GM12865 (cell line): ENCODE data around the gene RCAN3.
"Not testable (repeated sequence)": the region's sequence is repeated elsewhere in the genome, so short reads cannot be mapped to it uniquely, and the experiment has no call there.

ENCODE experiments used
- DNase-seq: peaks from one replicate; pipeline ENCODE4 v3.0.0; 2010; ENCODE audit warnings: low read depth
- H3K4me3 ChIP-seq: 2 replicates; pipeline ENCODE4 v1.5.1; 2011; ENCODE audit warnings: mild to moderate bottlenecking, low read depth, low read length, control low read depth
- TF ChIP-seq, protein P1 (sequence below): IDR thresholded peaks from 2 replicates; pipeline ENCODE4 v1.5.1; 2011; ENCODE audit warnings: low read length, control low read depth, low read depth, inconsistent platforms; ENCODE audit not compliant: insufficient read depth; ENCODE audit errors: missing control alignments

The RCAN3 gene

DNA sequence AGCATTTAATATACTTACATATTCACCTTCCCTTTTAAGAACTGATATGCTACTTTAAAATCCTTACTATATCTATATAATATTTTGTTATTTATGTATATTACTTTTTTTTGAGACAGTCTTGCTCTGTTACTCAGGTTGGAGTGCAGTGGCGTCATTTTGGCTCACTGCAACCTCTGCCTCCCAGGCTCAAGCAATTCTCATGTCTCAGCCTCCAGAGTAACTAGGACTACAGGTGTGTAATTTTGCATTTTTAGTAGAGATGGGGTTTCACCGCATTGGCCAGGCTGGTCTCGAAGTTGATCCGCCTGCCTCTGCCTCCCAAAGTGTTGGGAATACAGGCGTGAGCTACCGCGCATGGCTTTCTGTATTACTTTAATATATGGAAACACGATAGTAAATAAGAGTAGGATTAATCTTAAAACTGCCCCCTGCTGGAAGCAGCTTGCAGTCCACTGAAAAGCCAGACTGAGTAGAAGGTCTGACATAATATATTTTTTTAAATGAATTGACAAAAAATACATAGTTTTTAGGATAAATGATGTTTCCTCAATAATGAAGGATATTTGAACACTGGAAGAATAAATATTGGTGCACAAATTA lies 24.4 kb downstream of the RCAN3 start:
- TF ChIP-seq, protein P1, sequence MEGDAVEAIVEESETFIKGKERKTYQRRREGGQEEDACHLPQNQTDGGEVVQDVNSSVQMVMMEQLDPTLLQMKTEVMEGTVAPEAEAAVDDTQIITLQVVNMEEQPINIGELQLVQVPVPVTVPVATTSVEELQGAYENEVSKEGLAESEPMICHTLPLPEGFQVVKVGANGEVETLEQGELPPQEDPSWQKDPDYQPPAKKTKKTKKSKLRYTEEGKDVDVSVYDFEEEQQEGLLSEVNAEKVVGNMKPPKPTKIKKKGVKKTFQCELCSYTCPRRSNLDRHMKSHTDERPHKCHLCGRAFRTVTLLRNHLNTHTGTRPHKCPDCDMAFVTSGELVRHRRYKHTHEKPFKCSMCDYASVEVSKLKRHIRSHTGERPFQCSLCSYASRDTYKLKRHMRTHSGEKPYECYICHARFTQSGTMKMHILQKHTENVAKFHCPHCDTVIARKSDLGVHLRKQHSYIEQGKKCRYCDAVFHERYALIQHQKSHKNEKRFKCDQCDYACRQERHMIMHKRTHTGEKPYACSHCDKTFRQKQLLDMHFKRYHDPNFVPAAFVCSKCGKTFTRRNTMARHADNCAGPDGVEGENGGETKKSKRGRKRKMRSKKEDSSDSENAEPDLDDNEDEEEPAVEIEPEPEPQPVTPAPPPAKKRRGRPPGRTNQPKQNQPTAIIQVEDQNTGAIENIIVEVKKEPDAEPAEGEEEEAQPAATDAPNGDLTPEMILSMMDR, result peak; percentile 48
- peak; percentile 28 for DNase-seq
- no peak overlapping the region for H3K4me3 ChIP-seq

DNA sequence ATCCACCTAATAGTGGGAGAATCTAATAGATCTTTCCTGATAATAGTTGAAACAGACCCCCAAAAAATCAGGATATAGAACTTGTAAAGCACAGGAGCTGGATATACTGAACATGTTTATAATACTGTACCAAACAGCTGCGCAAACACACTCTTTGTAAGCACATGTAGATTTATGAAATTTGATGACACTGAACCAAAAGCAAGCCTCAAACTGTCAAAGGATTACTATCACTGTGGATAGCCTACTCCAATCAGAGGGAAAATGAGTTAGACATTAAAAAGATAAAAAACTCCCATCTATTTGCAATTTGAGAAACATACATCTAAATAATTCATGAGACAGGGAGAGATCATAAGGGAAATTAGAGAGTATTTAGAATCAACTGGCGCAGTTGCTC lies 26.1 kb downstream of the RCAN3 start:
- TF ChIP-seq, protein P1, result no peak
- DNase-seq, result no peak
- H3K4me3 ChIP-seq, result no peak overlapping the region

DNA sequence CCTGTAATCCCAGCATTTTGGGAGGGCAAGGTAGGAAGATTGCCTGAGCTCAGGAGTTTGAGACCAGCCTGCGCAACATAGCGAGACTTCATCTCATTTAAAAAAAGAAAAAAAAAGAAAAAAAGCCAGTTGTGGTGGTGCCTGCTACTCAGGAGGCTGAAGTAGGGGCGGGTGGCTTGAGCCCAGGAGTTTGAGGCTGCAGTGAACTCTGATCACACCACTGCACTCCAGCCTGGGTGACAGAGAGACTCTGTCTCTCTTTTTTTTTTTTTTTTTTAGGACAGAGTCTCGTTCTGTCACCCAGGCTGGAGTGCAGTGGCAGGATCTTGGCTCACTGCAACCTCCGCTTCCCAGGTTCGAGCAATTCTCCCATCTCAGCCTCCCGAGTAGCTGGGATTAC lies 26.7 kb downstream of the RCAN3 start:
- DNase-seq, H3K4me3 ChIP-seq: not testable (repeated sequence)

DNA sequence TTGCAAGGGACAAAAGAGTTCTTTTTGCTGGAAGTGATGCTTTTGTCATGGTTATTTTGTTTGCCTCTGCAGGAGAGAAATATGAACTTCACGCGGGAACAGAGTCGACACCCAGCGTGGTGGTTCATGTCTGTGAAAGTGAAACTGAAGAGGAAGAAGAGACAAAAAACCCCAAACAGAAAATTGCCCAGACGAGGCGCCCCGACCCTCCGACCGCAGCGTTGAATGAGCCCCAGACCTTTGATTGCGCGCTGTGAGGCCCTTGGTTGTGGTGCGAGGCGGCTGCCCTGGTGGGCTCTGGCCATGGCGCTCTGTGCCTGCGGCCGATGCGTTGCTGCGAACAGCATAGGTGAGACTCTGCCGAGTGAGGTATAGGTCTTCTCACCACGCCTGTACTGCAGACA lies 32.4 kb downstream of the RCAN3 start:
- TF ChIP-seq, protein P1, result no peak
- DNase-seq, result peak; percentile 58
- peak overlapping the region; percentile 15 for H3K4me3 ChIP-seq

DNA sequence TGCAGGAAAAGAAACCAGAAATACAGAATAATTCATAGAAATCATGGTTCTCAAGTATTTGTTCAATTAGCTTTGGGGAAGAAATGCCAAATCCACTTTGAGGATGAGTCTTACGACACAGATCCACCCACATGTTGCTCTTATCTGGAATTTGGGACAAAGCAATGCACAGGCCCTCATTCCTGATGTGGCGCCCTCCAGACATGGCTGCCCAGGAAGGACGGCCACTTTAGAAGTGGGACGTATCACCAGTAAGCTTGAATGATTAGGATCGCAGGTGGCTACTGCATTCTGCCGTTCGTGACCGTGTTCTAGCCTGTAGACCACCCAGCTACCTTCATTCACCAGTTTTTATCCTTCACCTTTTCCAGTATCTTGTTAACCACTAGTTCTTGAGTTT lies 33.1 kb downstream of the RCAN3 start:
- TF ChIP-seq, protein P1, result no peak
- DNase-seq, result no peak
- no peak overlapping the region for H3K4me3 ChIP-seq

DNA sequence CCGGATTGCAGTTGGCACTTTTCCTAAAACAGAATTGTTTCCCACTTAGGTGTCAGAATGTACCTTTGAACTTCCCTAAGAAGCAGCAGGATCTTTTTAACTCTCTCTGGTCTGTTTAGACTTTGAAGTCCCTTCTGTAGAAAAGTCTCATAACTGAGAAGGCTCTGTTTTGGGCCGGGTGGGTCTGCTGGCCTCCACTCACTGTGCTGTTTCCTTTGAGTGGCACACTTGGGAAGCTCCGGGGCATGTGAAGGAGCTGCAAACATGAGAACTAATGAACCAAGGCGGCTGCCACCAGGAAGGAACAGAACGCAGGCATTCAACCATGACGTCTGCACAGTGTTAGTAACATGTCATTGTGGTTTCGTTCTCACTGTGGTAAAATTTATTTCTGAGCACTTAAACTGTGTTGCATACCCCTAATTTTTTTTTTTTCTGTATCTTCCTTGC lies 33.8 kb downstream of the RCAN3 start:
- TF ChIP-seq, protein P1, result no peak
- no peak overlapping the region for H3K4me3 ChIP-seq
- peak; percentile 79 for DNase-seq

DNA sequence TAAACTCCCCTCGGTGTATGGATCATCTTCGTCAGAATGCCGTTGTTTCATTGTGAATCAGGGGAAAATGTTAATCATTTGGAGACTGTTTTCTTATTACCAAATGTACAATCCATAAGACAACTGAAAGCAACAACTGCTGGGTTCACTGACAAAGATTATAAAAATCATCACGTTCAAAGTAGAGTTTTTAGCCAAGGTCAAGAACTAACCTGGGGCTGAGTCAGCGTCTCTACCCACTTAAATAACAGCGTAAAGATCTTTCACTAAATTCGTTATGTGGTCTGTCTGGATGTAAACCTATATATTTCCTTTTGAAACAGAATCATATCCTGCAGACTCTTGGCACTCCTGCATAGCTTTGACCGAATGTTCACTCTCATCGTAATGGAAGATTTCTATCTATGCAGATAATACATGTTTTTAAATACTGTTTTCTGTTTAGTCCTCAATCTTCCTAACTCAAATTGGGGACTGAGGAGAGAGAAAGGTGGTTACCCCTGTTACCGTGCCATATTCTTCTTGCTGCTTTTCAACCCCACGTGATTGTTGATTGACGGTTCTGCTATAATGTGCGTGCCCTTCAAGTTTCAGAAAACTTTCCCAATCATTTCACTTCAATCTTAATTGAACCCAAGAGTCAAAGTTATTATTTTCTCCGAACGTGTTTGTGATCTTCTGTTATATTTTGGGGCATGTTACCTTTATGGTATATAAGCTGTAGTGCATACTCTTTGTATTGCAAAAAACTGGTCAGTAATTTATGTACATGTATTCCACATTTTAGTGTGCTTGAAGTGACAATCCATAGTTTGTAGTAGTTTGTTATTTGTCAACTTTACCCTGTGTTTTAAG lies 37.6 kb downstream of the RCAN3 start:
- TF ChIP-seq, protein P1, result no peak
- H3K4me3 ChIP-seq, result no peak overlapping the region
- DNase-seq, result no peak
